Stimulated activated effector memory CD8-positive, alpha-beta T cell treated with anti-CD3 and anti-CD28 coated beads, Interleukin-12 subunit alpha, Interleukin-12 subunit beta, amount 100 ng/mL, for 72 hours (primary cell): Measurements from ENCODE around the gene GTF2H1.
A peak's percentile ranks its signal among the peaks of the same experiment; 100 is the strongest.
"Not testable (repeated sequence)": the region's sequence is repeated elsewhere in the genome, so short reads cannot be mapped to it uniquely, and the experiment has no call there.

ENCODE experiments used
- ATAC-seq: fragments of 150-1000 bp; cut with Tn5 transposase; 2 replicates; pipeline ENCODE4 v1.10.0; 2021
- DNase-seq, 2 donors: peaks; one replicate each; pipeline ENCODE4 v3.0.0; 2021 to 2022; ENCODE audit warnings: low spot score in 2 of 2
- H3K27ac Mint-ChIP-seq: one replicate; pipeline ENCODE4 v1.8.0; 2022; ENCODE audit warnings: mild to moderate bottlenecking, mixed read lengths
- H3K36me3 Mint-ChIP-seq: one replicate; pipeline ENCODE4 v1.8.0; 2022; ENCODE audit warnings: mild to moderate bottlenecking, mixed read lengths
- H3K4me1 Mint-ChIP-seq: one replicate; pipeline ENCODE4 v1.8.0; 2022; ENCODE audit warnings: mixed read lengths
- H3K4me3 Mint-ChIP-seq: one replicate; pipeline ENCODE4 v1.8.0; 2022; ENCODE audit warnings: mild to moderate bottlenecking, mixed read lengths
- H3K9me3 Mint-ChIP-seq: one replicate; pipeline ENCODE4 v1.8.0; 2022; ENCODE audit warnings: mixed read lengths

GTF2H1 gene

DNA sequence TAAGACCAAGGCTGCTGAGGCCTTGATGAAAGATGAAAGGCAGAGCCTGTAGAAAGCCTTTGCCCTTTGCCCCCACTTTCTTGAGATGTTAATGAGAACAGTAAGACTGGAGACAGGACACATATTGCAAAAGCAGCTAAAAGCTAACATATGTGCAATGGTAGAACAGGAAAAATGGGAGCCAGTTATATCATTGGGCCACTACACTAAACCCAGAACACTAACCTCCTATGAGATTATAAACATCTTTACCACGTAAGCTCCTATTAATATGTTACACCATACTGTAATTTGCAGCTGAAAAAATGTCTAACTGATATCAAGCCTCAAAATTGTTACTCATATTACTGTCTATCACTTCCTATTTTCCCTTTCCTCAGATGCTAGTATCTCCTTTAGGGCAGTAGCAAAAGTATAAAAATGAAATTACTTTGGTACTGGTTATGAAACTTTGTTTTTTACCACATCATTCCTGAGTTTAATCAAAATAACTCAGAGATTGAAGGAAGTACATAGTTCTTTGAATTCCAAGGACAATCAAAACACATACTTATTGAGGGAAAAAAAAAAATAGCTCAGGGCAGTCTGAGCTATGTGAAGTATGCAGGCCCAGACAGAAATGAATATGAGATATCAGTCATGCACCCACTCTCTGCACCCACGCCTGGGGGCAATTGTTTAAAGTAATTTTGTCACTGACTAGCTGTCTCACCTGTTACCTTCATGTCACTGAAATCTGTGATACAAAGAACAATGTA, 9.5 kb upstream of the GTF2H1 start:
- Mint-ChIP-seq H3K36me3 (peaks cover 68% of the 10 kb centered on the region), H3K4me3 (no peak overlapping the region), H3K27ac (peak overlapping the region; percentile 60), H3K4me1 (peaks cover 8% of the 10 kb centered on the region), H3K9me3 (no peaks in the 10 kb centered on the region)
- peak; percentile 55 for ATAC-seq
- no peak for DNase-seq

DNA sequence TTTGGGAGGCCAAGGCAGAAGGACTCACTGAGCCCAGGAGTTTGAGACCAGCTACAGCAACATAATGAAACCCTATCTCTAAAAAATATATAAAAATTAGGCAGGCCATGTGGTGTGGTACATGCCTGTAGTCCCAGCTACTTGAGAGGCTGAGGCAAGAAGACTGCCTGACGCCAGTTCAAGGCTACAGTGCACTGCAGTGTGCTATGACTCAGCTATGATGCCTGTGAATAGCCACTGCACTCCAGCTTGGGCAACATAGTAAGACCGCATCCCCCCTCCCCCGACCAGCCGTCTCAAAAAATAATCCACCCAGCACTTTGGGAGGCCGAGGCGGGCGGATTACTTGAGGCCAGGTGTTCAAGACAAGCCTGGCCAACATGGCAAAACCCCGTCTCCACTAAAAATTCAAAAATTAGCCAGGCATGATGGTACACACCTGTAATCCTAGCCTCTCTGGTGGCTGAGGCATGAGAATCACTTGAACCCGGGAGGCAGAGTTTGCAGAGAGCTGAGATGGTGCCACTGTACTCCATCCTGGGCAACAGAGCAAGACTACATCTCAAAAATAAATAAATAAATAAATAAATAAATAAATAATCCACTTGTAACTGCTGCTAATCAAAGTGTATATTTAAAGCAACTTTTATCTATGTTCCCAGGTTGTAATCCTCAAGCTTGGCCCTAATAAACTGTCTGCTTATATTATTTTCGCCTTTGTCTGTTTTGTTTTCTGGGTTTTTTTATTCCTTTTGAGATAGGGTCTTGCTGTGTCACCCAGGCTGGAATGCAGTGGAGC, 8.2 kb upstream of the GTF2H1 start:
- peaks cover 11% of the 10 kb centered on the region for H3K4me1 Mint-ChIP-seq
- H3K4me3 Mint-ChIP-seq, result no peak overlapping the region
- H3K27ac Mint-ChIP-seq, result no peak overlapping the region
- no peaks in the 10 kb centered on the region for H3K9me3 Mint-ChIP-seq
- DNase-seq (no peak), ATAC-seq (no peak)
- peaks cover 57% of the 10 kb centered on the region for H3K36me3 Mint-ChIP-seq

DNA sequence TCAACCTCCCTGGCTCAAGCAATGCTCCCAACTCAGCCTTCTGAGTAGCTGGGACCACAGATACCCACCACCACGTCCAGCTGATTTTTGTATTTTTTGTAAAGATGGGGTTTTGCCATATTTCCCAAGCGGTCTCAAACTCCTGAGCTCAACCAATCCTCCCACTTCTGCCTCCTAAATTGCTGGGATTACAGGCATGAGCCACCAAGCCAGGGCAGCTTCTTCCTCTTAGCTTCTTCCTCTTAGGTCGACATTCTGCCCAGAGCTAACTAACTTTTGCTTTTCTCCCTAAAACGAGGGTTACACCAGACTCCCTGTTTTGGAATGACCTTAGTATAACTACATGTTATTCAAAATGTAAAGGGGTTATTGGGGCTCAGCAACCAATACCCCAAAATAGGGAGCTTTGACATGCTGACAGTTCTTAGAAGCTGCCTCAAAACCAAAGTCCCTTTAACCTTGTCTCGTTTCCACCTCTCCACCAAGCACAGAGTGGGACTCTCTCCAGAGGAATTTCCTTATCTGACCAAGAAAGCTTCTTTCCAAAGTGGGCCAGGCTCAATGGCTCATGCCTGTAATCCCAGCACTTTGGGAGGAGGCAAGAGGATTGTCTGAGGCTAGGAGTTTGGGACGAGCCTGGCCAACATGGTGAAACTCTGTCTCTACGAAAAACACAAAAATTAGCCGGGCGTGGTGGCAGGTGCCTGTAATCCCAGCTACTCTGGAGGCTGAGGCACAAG, 7.4 kb upstream of the GTF2H1 start:
- H3K36me3 Mint-ChIP-seq, result peaks cover 49% of the 10 kb centered on the region
- H3K9me3 Mint-ChIP-seq, result no peaks in the 10 kb centered on the region
- ATAC-seq (no peak), DNase-seq (no peak)
- H3K27ac Mint-ChIP-seq, result no peak overlapping the region
- H3K4me1 Mint-ChIP-seq, result peaks cover 19% of the 10 kb centered on the region
- H3K4me3 Mint-ChIP-seq, result no peak overlapping the region

DNA sequence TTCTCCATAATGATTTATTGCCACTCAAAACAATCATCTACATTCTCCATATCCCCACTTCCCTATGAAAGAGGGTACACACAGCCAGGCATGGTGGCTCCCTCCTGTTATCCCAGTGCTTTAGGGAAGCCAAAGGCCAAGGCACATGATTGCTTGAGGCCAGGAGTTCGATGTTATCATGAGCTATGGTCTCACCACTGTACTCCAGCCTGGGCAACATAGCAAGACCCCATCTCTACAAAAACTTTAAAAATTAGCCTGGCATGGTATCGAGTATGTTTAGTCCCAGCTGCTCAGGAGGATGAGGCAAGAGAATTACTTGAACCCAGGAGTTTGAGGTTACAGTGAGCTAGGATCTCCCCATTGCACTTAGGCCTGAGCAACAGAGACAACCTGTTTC, 6.5 kb upstream of the GTF2H1 start:
- DNase-seq (no peak), ATAC-seq (no peak)
- peaks cover 40% of the 10 kb centered on the region for H3K36me3 Mint-ChIP-seq
- no peak overlapping the region for H3K27ac Mint-ChIP-seq
- no peaks in the 10 kb centered on the region for H3K9me3 Mint-ChIP-seq
- peaks cover 28% of the 10 kb centered on the region for H3K4me1 Mint-ChIP-seq
- no peak overlapping the region for H3K4me3 Mint-ChIP-seq

DNA sequence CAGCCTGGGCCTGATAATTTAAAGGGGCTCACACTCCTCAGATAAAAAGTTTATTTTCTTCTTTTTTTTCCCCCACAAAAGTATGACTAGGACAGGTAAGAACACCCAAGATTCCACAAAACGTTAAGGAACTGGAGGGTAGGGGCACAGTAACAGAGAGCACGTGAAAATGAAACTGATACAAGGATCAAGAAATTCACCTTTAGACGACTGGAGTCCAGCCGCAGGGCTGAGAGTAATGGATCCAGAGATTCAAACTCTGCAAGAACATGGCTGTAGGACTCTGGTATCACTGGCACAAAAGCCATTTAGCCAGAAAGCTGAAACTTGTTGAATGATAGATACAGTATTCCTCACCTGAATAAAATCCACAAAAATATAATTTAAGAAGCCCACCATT, 4.8 kb upstream of the GTF2H1 start:
- Mint-ChIP-seq H3K4me3 (no peak overlapping the region), H3K4me1 (peaks cover 34% of the 10 kb centered on the region), H3K9me3 (no peaks in the 10 kb centered on the region), H3K27ac (no peak overlapping the region), H3K36me3 (peaks cover 37% of the 10 kb centered on the region)
- ATAC-seq (no peak), DNase-seq (no peak)

DNA sequence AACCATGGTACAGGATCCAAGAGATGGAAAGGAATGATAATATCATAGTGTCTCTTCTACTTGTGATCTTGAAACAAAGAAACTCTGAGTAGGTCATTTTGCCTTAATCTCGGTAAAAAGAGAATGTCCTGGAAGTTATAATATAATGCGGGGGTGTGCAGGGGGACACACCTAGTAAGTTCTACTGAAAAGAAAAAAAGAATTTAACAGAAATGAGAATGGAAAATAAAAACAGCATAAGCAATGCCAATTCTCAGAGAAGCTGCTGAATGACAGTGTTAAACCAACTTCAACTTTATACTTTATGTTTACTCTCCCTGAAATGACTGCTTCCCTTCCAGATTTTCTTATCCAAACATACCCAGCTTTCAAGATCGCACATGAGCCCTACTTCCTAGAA, 2.5 kb upstream of the GTF2H1 start:
- H3K9me3 Mint-ChIP-seq, result no peaks in the 10 kb centered on the region
- H3K4me3 Mint-ChIP-seq, result peak overlapping the region; percentile 87
- ATAC-seq (no peak), DNase-seq (no peak)
- peaks cover 49% of the 10 kb centered on the region for H3K4me1 Mint-ChIP-seq
- H3K36me3 Mint-ChIP-seq, result peaks cover 48% of the 10 kb centered on the region
- no peak overlapping the region for H3K27ac Mint-ChIP-seq

DNA sequence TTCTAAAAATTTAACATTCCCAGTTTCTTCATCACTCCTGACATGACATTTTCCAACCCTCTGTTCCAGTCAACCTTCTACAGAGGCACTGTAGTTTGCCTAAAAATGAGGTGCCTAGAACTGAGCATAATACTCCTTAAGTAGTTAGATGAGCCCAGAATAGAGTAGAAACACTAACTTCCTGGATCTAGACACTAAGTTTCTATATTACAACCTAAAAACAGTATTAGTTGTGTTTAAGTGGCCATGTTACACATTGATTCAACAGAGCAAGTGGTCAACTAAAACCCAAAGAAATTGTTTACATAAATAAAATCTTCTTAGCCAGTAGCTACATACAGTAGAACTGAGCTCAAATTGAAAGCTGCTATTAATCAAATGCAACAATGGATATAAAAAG, 1.8 kb upstream of the GTF2H1 start:
- no peaks in the 10 kb centered on the region for H3K9me3 Mint-ChIP-seq
- no peak for DNase-seq
- ATAC-seq, result no peak
- H3K27ac Mint-ChIP-seq, result peak overlapping the region; percentile 99
- peak overlapping the region; percentile 87 for H3K4me3 Mint-ChIP-seq
- peaks cover 52% of the 10 kb centered on the region for H3K4me1 Mint-ChIP-seq
- H3K36me3 Mint-ChIP-seq, result peaks cover 53% of the 10 kb centered on the region

DNA sequence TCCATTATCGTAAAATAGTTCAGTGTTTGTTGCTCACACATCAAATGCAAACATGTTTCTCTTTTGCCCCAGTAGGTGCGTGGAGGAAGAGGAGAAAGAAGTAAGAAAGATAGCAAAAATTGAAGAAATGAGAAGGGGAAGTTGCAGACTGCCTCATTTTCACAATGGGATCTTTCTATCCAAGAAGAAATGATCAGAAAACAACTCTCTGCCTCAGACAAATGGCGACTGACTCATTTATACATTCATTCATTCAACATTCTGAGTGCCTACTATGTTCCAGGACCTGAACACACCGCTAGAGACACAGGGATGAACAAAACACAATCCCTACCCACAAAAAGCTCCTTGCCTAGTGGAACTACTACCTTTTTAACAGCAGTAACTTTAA, 794 bp upstream of the GTF2H1 start:
- ATAC-seq, result peak; percentile 2
- DNase-seq, result no peak

DNA sequence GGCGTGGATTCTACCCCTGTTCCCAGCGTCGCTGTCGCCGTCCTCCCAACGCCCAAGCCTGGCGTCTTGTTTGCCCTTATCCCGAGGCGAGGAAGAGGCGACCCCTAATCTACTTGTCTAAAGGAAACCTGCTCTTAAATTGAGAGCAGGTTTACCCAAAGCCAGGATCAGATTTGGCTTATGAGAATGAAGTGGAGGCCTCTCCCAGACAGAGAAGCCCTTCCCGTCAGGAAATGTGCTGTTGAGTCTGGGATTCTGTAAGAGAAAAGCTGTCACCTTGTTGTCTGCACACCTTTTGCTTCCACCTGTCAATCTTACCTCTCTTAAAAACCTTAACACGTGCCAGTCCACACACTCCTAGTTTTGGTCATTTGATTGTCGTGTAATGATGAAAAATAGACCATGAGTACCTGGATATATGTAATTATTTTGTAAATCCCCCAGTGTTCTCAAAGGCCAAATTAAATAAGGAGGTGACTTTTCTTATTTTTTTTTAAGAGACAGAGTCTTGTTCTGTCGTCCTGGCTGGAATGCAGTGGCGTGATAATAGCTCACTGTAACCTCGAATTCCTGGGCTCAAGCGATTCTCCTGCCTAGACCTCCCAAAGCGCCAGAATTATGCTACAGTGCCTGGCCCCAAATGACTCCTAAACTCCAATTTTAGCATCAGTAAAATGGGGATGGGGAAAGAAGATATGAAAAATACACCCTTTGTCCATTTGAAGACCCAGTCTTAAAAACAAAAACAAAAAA, 627 bp downstream of the GTF2H1 start:
- peak overlapping the region; percentile 99 for H3K27ac Mint-ChIP-seq
- peak overlapping the region; percentile 87 for H3K4me3 Mint-ChIP-seq
- DNase-seq (no peak), ATAC-seq (no peak)
- H3K4me1 Mint-ChIP-seq, result peaks cover 53% of the 10 kb centered on the region
- peaks cover 56% of the 10 kb centered on the region for H3K36me3 Mint-ChIP-seq
- no peaks in the 10 kb centered on the region for H3K9me3 Mint-ChIP-seq

More for the DNA sequence above, 794 bp upstream of the GTF2H1 start:
- H3K4me1 Mint-ChIP-seq, result peaks cover 53% of the 10 kb centered on the region
- H3K27ac Mint-ChIP-seq, result peak overlapping the region; percentile 99
- H3K9me3 Mint-ChIP-seq, result no peaks in the 10 kb centered on the region
- peaks cover 56% of the 10 kb centered on the region for H3K36me3 Mint-ChIP-seq
- peak overlapping the region; percentile 87 for H3K4me3 Mint-ChIP-seq

DNA sequence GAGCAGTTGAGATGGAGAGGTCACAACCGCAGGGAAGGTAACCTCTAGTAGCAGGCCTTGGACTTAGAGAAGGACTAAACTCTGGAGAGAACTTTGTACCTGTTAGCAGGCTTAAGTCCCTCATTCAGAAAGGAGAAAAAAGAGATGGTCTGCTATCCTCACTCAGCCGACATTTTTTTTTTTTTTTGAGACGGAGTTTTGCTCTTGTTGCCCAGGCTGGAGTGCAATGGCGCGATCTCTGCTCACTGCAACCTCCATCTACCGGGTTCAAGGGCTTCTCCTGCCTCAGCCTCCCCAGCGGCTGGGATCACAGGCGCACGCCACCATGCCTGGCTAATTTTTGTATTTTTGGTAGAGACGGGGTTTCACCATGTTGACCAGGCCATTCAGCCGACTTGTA, 1.5 kb downstream of the GTF2H1 start:
- DNase-seq, ATAC-seq, H3K27ac Mint-ChIP-seq, H3K9me3 Mint-ChIP-seq: not testable (repeated sequence)
- H3K36me3 Mint-ChIP-seq, result peaks cover 65% of the 10 kb centered on the region
- H3K4me1 Mint-ChIP-seq, result peaks cover 53% of the 10 kb centered on the region
- H3K4me3 Mint-ChIP-seq, result peak overlapping the region; percentile 87

DNA sequence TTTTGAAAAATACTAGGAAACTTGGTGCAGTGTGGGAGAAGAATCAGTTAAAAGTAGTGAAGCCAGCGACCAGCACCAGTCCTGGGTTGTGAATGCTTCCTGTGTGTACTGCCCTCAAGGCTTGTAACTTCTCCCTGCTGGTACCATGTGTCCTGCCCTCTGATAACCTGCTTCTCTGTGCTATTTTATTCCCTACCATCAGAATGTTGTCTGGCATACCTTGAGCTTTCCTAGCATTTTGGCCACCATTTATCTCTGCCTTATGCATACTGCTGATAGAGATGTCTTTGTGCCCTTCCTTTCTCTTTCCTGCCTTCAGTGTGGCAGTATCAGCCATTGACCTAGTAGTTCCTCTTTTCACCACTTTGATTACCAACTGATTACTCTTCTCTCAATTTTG, 2.0 kb downstream of the GTF2H1 start:
- Mint-ChIP-seq H3K4me3 (peak overlapping the region; percentile 87), H3K27ac (no peak overlapping the region), H3K36me3 (peaks cover 70% of the 10 kb centered on the region), H3K9me3 (no peaks in the 10 kb centered on the region), H3K4me1 (peaks cover 53% of the 10 kb centered on the region)
- DNase-seq, result no peak
- no peak for ATAC-seq

DNA sequence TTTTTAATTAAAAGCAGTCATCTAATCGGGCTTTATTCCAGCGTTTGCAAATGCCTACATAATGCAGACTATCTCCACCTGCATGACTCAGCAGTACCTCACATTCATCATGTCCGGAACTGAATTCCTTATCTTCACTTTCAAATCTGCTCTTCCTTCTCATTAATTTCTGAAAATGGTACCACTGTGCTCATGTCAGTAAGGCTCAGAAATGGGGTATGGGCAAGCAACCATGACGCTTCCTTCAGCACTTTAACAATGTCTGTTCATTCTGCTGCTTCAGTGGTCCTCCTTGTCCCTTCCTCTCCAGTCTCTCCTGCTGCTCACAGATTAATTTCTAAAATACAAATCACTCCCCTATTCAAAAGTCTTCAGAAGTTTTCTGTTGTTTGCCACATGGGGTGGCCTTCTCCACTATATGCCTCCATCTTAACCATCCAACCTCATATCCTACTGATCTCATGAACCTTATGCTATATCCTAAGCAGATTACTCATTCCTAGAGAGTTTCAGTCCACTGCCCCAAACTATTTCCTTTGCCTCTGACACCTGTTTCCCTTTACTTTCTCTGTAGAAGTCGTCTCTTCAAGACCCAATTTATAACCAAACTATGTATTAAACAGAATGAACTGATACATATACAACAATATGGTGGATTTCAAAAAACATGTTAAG, 7.0 kb downstream of the GTF2H1 start:
- Mint-ChIP-seq H3K4me1 (peaks cover 46% of the 10 kb centered on the region), H3K27ac (peak overlapping the region; percentile 2), H3K9me3 (no peaks in the 10 kb centered on the region), H3K4me3 (no peak overlapping the region), H3K36me3 (peaks cover 91% of the 10 kb centered on the region)
- ATAC-seq (peak; percentile 66), DNase-seq (no peak)

DNA sequence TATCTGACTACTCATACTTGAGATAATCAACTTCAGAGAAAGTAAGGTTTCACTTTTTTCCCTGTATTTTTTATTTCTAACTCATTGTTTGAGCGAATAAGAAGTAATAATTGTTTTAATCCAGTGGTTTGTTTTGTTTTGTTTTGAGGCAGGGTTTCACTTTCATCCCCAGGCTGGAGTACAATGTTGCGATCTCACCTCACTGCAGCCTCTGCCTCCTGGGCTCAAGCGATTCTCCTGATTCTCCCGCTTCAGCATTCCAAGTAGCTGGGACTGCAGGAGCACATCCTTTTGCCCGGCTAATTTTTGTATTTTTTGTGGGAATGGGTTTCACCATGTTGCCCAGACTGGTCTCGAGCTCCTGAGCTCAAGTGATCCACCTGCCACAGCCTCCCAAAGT, 8.6 kb downstream of the GTF2H1 start:
- DNase-seq, result no peak
- no peak for ATAC-seq
- H3K27ac Mint-ChIP-seq, result peak overlapping the region; percentile 13
- peaks cover 38% of the 10 kb centered on the region for H3K4me1 Mint-ChIP-seq
- no peaks in the 10 kb centered on the region for H3K9me3 Mint-ChIP-seq
- peaks cover 95% of the 10 kb centered on the region for H3K36me3 Mint-ChIP-seq
- peak overlapping the region; percentile 38 for H3K4me3 Mint-ChIP-seq

DNA sequence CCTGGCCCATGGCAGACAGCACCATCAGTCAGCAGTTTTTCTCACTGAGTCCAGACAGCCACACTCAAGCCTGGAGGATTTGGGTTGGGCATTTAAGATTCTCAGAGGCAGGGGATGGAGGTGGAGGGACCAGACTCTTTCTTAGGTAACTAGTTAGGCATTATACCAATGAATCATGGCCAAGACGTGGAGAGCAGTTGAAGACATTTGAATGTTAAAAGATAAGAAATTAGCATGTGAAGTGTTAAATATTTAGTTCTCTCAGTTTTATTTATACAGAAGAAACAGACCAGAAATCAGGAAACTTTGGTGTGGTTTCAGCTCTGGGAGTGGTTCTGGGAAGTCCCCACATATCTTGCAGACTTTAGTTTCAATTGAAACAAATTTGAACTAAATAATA, 9.9 kb downstream of the GTF2H1 start:
- Mint-ChIP-seq H3K27ac (peak overlapping the region; percentile 84), H3K9me3 (no peaks in the 10 kb centered on the region), H3K4me1 (peaks cover 38% of the 10 kb centered on the region), H3K36me3 (peaks cover 95% of the 10 kb centered on the region), H3K4me3 (peak overlapping the region; percentile 38)
- no peak for ATAC-seq
- no peak for DNase-seq
